IPS-18c (cell line): ENCODE results near the gene DENND10.
A peak's percentile ranks its signal among the peaks of the same experiment; 100 is the strongest.
"Not testable (repeated sequence)": the region's sequence is repeated elsewhere in the genome, so short reads cannot be mapped to it uniquely, and the experiment has no call there.

Experiments used
- H3K4me3 ChIP-seq: 2 replicates; pipeline ENCODE4 v1.7.0; 2013; ENCODE audit warnings: low read depth, mild to moderate bottlenecking, low read length, moderate library complexity; ENCODE audit not compliant: insufficient read depth
- H3K9me3 ChIP-seq: one replicate; pipeline ENCODE4 v1.6.1; 2013; ENCODE audit warnings: mild to moderate bottlenecking, low read length, moderate library complexity; ENCODE audit not compliant: control insufficient read depth, insufficient read depth

The DENND10 gene

GRCh38 chr10:119143657-119144056 lies 39.7 kb downstream of the DENND10 start:
- no peak overlapping the region for H3K4me3 ChIP-seq
- H3K9me3 ChIP-seq: peaks cover 4% of the 10 kb centered on the region

GRCh38 chr10:119149157-119149556 lies 45.2 kb downstream of the DENND10 start:
- no peaks in the 10 kb centered on the region for H3K9me3 ChIP-seq
- no peak overlapping the region for H3K4me3 ChIP-seq

- H3K9me3 ChIP-seq: no peaks in the 10 kb centered on the region
Measured at GRCh38 chr10:119149729-119150128, 45.8 kb downstream of the DENND10 start.

GRCh38 chr10:119151601-119152000 lies 47.7 kb downstream of the DENND10 start:
- not testable (repeated sequence) for H3K4me3 ChIP-seq, H3K9me3 ChIP-seq

More at GRCh38 chr10:119149729-119150128, 45.8 kb downstream of the DENND10 start:
- no peak overlapping the region for H3K4me3 ChIP-seq

GRCh38 chr10:119153041-119153440 lies 49.1 kb downstream of the DENND10 start:
- Histone ChIP-seq H3K4me3 (no peak overlapping the region), H3K9me3 (no peaks in the 10 kb centered on the region)

GRCh38 chr10:119153661-119154060 lies 49.7 kb downstream of the DENND10 start:
- Histone ChIP-seq H3K9me3 (no peaks in the 10 kb centered on the region), H3K4me3 (no peak overlapping the region)

GRCh38 chr10:119159332-119159731 lies 55.4 kb downstream of the DENND10 start:
- no peaks in the 10 kb centered on the region for H3K9me3 ChIP-seq
- no peak overlapping the region for H3K4me3 ChIP-seq

- no peak overlapping the region for H3K4me3 ChIP-seq
- H3K9me3 ChIP-seq: no peaks in the 10 kb centered on the region
Measured at GRCh38 chr10:119161680-119162451, 58.0 kb downstream of the DENND10 start.

GRCh38 chr10:119162452-119163092 lies 58.7 kb downstream of the DENND10 start:
- Histone ChIP-seq H3K9me3 (no peaks in the 10 kb centered on the region), H3K4me3 (no peak overlapping the region)

GRCh38 chr10:119165171-119166117 lies 61.5 kb downstream of the DENND10 start, which contains the start of gene SFXN4:
SFXN4 (minus strand) TSS chr10:119165714; CDS start chr10:119165647, 67 bp downstream.
- peak within 1 kb of the TSS; percentile 78 for H3K4me3 ChIP-seq
- H3K9me3 ChIP-seq: no peaks in the 10 kb centered on the region

- no peaks in the 10 kb centered on the region for H3K9me3 ChIP-seq
- peak overlapping the region; percentile 78 for H3K4me3 ChIP-seq
Measured at GRCh38 chr10:119166118-119166500, 62.2 kb downstream of the DENND10 start.

- H3K9me3 ChIP-seq: no peaks in the 10 kb centered on the region
- H3K4me3 ChIP-seq: peak overlapping the region; percentile 78; the same call in 1 of the 2 replicates
Measured at GRCh38 chr10:119166564-119166963, 62.7 kb downstream of the DENND10 start.

GRCh38 chr10:119167041-119167440 lies 63.1 kb downstream of the DENND10 start:
- H3K9me3 ChIP-seq: no peaks in the 10 kb centered on the region
- H3K4me3 ChIP-seq: no peak overlapping the region

- no peak overlapping the region for H3K4me3 ChIP-seq
- H3K9me3 ChIP-seq: peaks cover 2% of the 10 kb centered on the region
Measured at GRCh38 chr10:119174109-119174508, 70.2 kb downstream of the DENND10 start.

- peaks cover 2% of the 10 kb centered on the region for H3K9me3 ChIP-seq
- no peak overlapping the region for H3K4me3 ChIP-seq
Measured at GRCh38 chr10:119176166-119176565, 72.3 kb downstream of the DENND10 start.

GRCh38 chr10:119177708-119178371 lies 73.9 kb downstream of the DENND10 start:
- H3K4me3 ChIP-seq: peak overlapping the region; percentile 93
- H3K9me3 ChIP-seq: peaks cover 2% of the 10 kb centered on the region
